ENCODE measurements around the gene SPRED1. TPM values are rescaled to one million over a fixed set of nuclear protein-coding genes. Genes with fewer than 3 reads are reported as not detected.

SPRED1 gene
- total RNA-seq, 1 experiment from 2014 or later = 10.4 TPM

GRCh38 chr15:38208206-38208605, 44.4 kb upstream of the SPRED1 start:
- POLR2A ChIA-PET = no interaction called here

GRCh38 chr15:38208779-38209178, 43.9 kb upstream of the SPRED1 start:
- Histone ChIP-seq H3K9me3 (no peaks in the 10 kb centered on the region), H3K4me3 (ENCODE audit: low read depth, low read length) (no peak overlapping the region), H3K36me3 (ENCODE audit: control insufficient read depth, insufficient read depth, low read length) (no peaks in the 10 kb centered on the region), H3K4me1 (peaks cover 11% of the 10 kb centered on the region), H3K27me3 (replicated peaks; ENCODE audit: control insufficient read depth, insufficient read depth, low read length) (no peaks in the 10 kb centered on the region)
- DNase-seq = no peak
- no peak overlapping the region for H3K27ac Mint-ChIP-seq (ENCODE audit: unreplicated experiment)
- peaks cover 5% of the 10 kb centered on the region for H3K4me1 Mint-ChIP-seq (ENCODE audit: low read depth, unreplicated experiment)
- BruUV-seq (replicated peaks) = no TSS peak
- no peaks in the 10 kb centered on the region for H3K36me3 Mint-ChIP-seq (ENCODE audit: insufficient read depth, unreplicated experiment)
- ChIA-PET POLR2A (no interaction called here), CTCF (no interaction called here)
- H3K27me3 Mint-ChIP-seq (ENCODE audit: insufficient read depth, unreplicated experiment) = no peaks in the 10 kb centered on the region
- H3K4me3 Mint-ChIP-seq (ENCODE audit: unreplicated experiment) = no peak overlapping the region
- intact Hi-C loops (cut with micrococcal nuclease; ENCODE audit: unreplicated experiment) = no loop called here
- no peaks in the 10 kb centered on the region for H3K9me3 Mint-ChIP-seq (ENCODE audit: unreplicated experiment)
- TF ChIP-seq CTCF (IDR thresholded peaks at IDR 0.05; ENCODE audit: insufficient read depth in 1 of 2, low read depth in 1 of 2, low read length in 1 of 2, severe bottlenecking in 1 of 2, unreplicated experiment in 1 of 2) = no peak

More at GRCh38 chr15:38208206-38208605, 44.4 kb upstream of the SPRED1 start:
- H3K27me3 Mint-ChIP-seq (ENCODE audit: insufficient read depth, unreplicated experiment) = no peaks in the 10 kb centered on the region
- TF ChIP-seq CTCF (IDR thresholded peaks at IDR 0.05; ENCODE audit: insufficient read depth in 1 of 2, low read depth in 1 of 2, low read length in 1 of 2, severe bottlenecking in 1 of 2, unreplicated experiment in 1 of 2) = no peak
- no peak for DNase-seq
- H3K9me3 Mint-ChIP-seq (ENCODE audit: unreplicated experiment) = no peaks in the 10 kb centered on the region
- Histone ChIP-seq H3K4me3 (ENCODE audit: low read depth, low read length) (no peak overlapping the region), H3K9me3 (no peaks in the 10 kb centered on the region), H3K27me3 (replicated peaks; ENCODE audit: control insufficient read depth, insufficient read depth, low read length) (no peaks in the 10 kb centered on the region), H3K4me1 (peaks cover 10% of the 10 kb centered on the region), H3K36me3 (ENCODE audit: control insufficient read depth, insufficient read depth, low read length) (no peaks in the 10 kb centered on the region)
- no peaks in the 10 kb centered on the region for H3K36me3 Mint-ChIP-seq (ENCODE audit: insufficient read depth, unreplicated experiment)
- peaks cover 5% of the 10 kb centered on the region for H3K4me1 Mint-ChIP-seq (ENCODE audit: low read depth, unreplicated experiment)
- H3K27ac Mint-ChIP-seq (ENCODE audit: unreplicated experiment) = no peak overlapping the region
- intact Hi-C loops (cut with micrococcal nuclease; ENCODE audit: unreplicated experiment) = no loop called here
- CTCF ChIA-PET = no interaction called here
- H3K4me3 Mint-ChIP-seq (ENCODE audit: unreplicated experiment) = no peak overlapping the region
- BruUV-seq (replicated peaks) = no TSS peak

GRCh38 chr15:38211249-38211648, 41.4 kb upstream of the SPRED1 start:
- POLR2A ChIA-PET = no interaction called here

More at GRCh38 chr15:38211249-38211648, 41.4 kb upstream of the SPRED1 start:
- no peaks in the 10 kb centered on the region for H3K27me3 Mint-ChIP-seq (ENCODE audit: insufficient read depth, unreplicated experiment)
- no peaks in the 10 kb centered on the region for H3K36me3 ChIP-seq (ENCODE audit: control insufficient read depth, insufficient read depth, low read length)
- H3K4me1 ChIP-seq = peaks cover 27% of the 10 kb centered on the region
- H3K27ac Mint-ChIP-seq (ENCODE audit: unreplicated experiment) = no peak overlapping the region
- no peaks in the 10 kb centered on the region for H3K36me3 Mint-ChIP-seq (ENCODE audit: insufficient read depth, unreplicated experiment)
- H3K9me3 ChIP-seq = no peaks in the 10 kb centered on the region
- H3K4me3 ChIP-seq (ENCODE audit: low read depth, low read length) = no peak overlapping the region
- H3K9me3 Mint-ChIP-seq (ENCODE audit: unreplicated experiment) = no peaks in the 10 kb centered on the region
- no peaks in the 10 kb centered on the region for H3K27me3 ChIP-seq (replicated peaks; ENCODE audit: control insufficient read depth, insufficient read depth, low read length)
- TF ChIP-seq CTCF (IDR thresholded peaks at IDR 0.05; ENCODE audit: insufficient read depth in 1 of 2, low read depth in 1 of 2, low read length in 1 of 2, severe bottlenecking in 1 of 2, unreplicated experiment in 1 of 2) = no peak
- CTCF ChIA-PET = no interaction called here
- BruUV-seq (replicated peaks) = no TSS peak
- H3K4me3 Mint-ChIP-seq (ENCODE audit: unreplicated experiment) = no peak overlapping the region
- DNase-seq = no peak
- intact Hi-C loops (cut with micrococcal nuclease; ENCODE audit: unreplicated experiment) = loop anchor here (10.0 kb wide), 1 partner anchor 86 kb away; no protein-coding TSS in a partner anchor
- peaks cover 12% of the 10 kb centered on the region for H3K4me1 Mint-ChIP-seq (ENCODE audit: low read depth, unreplicated experiment)

Measured in Caco-2 (cell line).